Kidney (tissue), 14 donors: ENCODE results near the gene CARD11. TPM values are rescaled to one million over a fixed set of nuclear protein-coding genes. Genes with fewer than 3 reads are reported as not detected.

Experiments
- DNase-seq, 5 donors: peaks; one replicate each; pipeline ENCODE4 v3.0.0-alpha.2; 2013 to 2020
- FAIRE-seq: peaks from 2 replicates; lab custom pipeline; 2012; peaks lifted over from hg19 to GRCh38; lab: Jason Lieb, UNC
- H3K27ac ChIP-seq, 2 donors: one replicate each; pipeline ENCODE4 v1.7.0; 2013; ENCODE audit warnings: low read depth in 2 of 2, low read length in 2 of 2, inconsistent platforms in 1 of 2
- H3K27me3 ChIP-seq: one replicate; pipeline ENCODE4 v1.7.1; 2013; ENCODE audit warnings: low read length, inconsistent platforms; ENCODE audit not compliant: control insufficient read depth, insufficient read depth
- H3K36me3 ChIP-seq, 3 donors: one replicate each; pipeline versions ENCODE4 v1.7.0 to v1.7.1; 2013; ENCODE audit warnings: low read length in 3 of 3, control low read depth in 1 of 3, inconsistent platforms in 1 of 3; ENCODE audit not compliant: insufficient read depth in 3 of 3, control insufficient read depth in 2 of 3
- H3K4me1 ChIP-seq, 3 donors: one replicate each; pipeline versions ENCODE4 v1.7.0 to v1.7.1; 2013; ENCODE audit warnings: low read length in 3 of 3, inconsistent platforms in 1 of 3, low read depth in 1 of 3; ENCODE audit not compliant: control insufficient read depth in 2 of 3, insufficient read depth in 2 of 3
- H3K4me3 ChIP-seq, 3 donors: one replicate each; pipeline versions ENCODE4 v1.7.0 to v1.8.1; 2013; ENCODE audit warnings: low read length in 3 of 3, control low read depth in 1 of 3, inconsistent platforms in 1 of 3
- H3K9ac ChIP-seq, 3 donors: one replicate each; pipeline versions ENCODE4 v1.7.0 to v1.7.1; 2013; ENCODE audit warnings: low read length in 3 of 3, control low read depth in 1 of 3, inconsistent platforms in 1 of 3
- H3K9me3 ChIP-seq, 3 donors: one replicate each; pipeline versions ENCODE4 v1.7.0 to v1.7.1; 2013; ENCODE audit warnings: low read length in 3 of 3, control low read depth in 1 of 3, inconsistent platforms in 1 of 3; ENCODE audit not compliant: control insufficient read depth in 2 of 3, insufficient read depth in 1 of 3
- intact Hi-C: fragments of 100-400 bp; cut with DNase I; formaldehyde crosslinking; loops from one replicate; pipeline ENCODE4 v1.11.1; 2022
- polyA plus RNA-seq: library from polyadenylated mRNA; stranded (reverse); fragments of 350-450 nt; fragmentation: Illumina TruSeq; extraction: RNeasy Lipid Tissue Mini Kit (QIAGEN cat#74804); gene quantifications from one replicate; pipeline ENCODE4 v1.2.3, GENCODE V29; 2014; ENCODE audit warnings: low read depth, low replicate concordance; ENCODE audit not compliant: insufficient read depth
- total RNA-seq: library from RNA; stranded (reverse); fragmentation: NEBNext Ultra II Directional; extraction: Animal tissue kit (Norgen Biotek cat#: 25700); gene quantifications from one replicate; pipeline ENCODE4 v1.2.1, GENCODE V29; 2021
- TF ChIP-seq, protein P1 (sequence below): IDR thresholded peaks from 3 replicates; pipeline ENCODE4 v1.5.1; 2012; ENCODE audit warnings: mild to moderate bottlenecking, moderate library complexity, borderline replicate concordance; ENCODE audit not compliant: insufficient read depth; ENCODE audit errors: extremely low read depth
- donor health status: control.
- donor health status: control.
- donor health status: control.
- donor health status: control.
- donor health status: control.
- donor health status: DM: yes; HTN: yes; CAD: no.
- donor health status: Normal renal cell carcinoma (clear cell type).

CARD11 gene
- total and polyA plus RNA-seq, 2 donors from 2014 or later, result 0.22 to 9.6 TPM

DNA sequence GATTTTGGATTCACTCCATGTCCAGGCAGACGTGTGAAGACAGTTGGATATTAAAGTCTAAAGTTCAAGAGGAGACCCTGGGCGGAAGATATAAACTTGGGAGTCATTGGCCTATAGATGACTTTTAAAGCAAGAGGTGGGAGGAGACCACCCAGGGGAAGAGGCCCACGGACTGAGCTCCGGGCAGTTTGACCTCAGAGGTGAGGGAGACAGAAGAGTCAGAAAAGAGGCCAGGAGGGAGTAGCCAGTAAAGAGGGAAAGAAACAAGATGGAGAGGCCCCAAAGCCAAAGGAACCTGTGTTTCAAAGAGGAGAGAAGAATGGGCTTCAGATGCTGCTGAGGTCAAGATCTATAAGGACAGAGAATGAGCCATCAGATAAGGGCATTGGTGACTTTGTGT lies 11.4 kb downstream of the CARD11 start:
- DNase-seq, result no peak
- H3K4me3 ChIP-seq, result no peak overlapping the region
- no peaks in the 10 kb centered on the region for H3K36me3 ChIP-seq
- H3K9me3 ChIP-seq, result no peaks in the 10 kb centered on the region
- H3K27ac ChIP-seq, result no peak overlapping the region
- TF ChIP-seq, protein P1, sequence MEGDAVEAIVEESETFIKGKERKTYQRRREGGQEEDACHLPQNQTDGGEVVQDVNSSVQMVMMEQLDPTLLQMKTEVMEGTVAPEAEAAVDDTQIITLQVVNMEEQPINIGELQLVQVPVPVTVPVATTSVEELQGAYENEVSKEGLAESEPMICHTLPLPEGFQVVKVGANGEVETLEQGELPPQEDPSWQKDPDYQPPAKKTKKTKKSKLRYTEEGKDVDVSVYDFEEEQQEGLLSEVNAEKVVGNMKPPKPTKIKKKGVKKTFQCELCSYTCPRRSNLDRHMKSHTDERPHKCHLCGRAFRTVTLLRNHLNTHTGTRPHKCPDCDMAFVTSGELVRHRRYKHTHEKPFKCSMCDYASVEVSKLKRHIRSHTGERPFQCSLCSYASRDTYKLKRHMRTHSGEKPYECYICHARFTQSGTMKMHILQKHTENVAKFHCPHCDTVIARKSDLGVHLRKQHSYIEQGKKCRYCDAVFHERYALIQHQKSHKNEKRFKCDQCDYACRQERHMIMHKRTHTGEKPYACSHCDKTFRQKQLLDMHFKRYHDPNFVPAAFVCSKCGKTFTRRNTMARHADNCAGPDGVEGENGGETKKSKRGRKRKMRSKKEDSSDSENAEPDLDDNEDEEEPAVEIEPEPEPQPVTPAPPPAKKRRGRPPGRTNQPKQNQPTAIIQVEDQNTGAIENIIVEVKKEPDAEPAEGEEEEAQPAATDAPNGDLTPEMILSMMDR, result no peak
- FAIRE-seq, result no peak
- H3K9ac ChIP-seq, result no peak overlapping the region
- intact Hi-C loops, result no loop called here
- no peaks in the 10 kb centered on the region for H3K27me3 ChIP-seq
- H3K4me1 ChIP-seq, result no peaks in the 10 kb centered on the region

DNA sequence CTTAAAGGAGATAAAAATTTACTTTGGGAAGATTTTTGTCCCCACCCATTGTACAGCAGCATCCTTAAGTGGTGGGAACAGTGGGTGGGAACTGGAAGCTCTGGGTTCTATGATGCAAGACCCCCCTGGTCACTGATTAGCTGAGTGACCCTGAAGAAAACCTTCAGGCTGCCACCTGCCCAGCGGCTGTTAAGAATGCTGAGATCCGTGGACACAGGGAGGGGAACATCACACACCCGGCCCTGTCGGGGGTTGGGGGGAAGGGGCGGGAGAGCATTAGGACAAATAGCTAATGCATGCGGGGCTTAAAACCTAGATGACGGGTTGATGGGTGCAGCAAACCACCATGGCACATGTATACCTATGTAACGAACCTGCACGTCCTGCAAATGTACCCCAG lies 14.5 kb downstream of the CARD11 start:
- Histone ChIP-seq H3K9me3 (peaks cover 0 to 6% (median 0%) of the 10 kb centered on the region in 3 donors), H3K4me1 (no peaks in the 10 kb centered on the region), H3K36me3 (no peaks in the 10 kb centered on the region), H3K4me3 (no peak overlapping the region), H3K27ac (no peak overlapping the region), H3K9ac (no peak overlapping the region), H3K27me3 (no peaks in the 10 kb centered on the region)
- FAIRE-seq (no peak), DNase-seq (peak in 1 of 5 donors; percentile 18)
- intact Hi-C loops, result no loop called here
- TF ChIP-seq, protein P1, result no peak

DNA sequence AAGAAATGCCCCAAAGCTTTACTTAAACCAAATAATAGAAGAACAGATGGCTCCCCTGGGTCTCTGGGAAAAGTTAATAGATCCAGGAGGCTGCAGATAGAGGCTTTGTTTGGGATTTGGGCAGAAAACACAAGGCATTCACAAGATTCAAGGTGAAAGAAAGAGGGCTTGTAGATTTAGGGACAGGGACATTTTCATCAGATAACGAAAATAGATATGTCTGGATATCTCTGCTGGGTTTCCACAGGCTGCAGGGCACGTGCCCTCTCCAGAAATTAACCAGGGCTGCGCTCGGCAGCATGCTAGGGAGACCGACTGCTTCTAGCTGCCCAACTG lies 14.9 kb downstream of the CARD11 start:
- no peaks in the 10 kb centered on the region for H3K4me1 ChIP-seq
- FAIRE-seq, result no peak
- no peak for DNase-seq
- no peaks in the 10 kb centered on the region for H3K27me3 ChIP-seq
- H3K4me3 ChIP-seq, result no peak overlapping the region
- H3K36me3 ChIP-seq, result no peaks in the 10 kb centered on the region
- H3K9ac ChIP-seq, result no peak overlapping the region
- intact Hi-C loops, result no loop called here
- TF ChIP-seq, protein P1, result no peak
- peaks cover 0 to 6% (median 0%) of the 10 kb centered on the region in 3 donors for H3K9me3 ChIP-seq
- H3K27ac ChIP-seq, result no peak overlapping the region

DNA sequence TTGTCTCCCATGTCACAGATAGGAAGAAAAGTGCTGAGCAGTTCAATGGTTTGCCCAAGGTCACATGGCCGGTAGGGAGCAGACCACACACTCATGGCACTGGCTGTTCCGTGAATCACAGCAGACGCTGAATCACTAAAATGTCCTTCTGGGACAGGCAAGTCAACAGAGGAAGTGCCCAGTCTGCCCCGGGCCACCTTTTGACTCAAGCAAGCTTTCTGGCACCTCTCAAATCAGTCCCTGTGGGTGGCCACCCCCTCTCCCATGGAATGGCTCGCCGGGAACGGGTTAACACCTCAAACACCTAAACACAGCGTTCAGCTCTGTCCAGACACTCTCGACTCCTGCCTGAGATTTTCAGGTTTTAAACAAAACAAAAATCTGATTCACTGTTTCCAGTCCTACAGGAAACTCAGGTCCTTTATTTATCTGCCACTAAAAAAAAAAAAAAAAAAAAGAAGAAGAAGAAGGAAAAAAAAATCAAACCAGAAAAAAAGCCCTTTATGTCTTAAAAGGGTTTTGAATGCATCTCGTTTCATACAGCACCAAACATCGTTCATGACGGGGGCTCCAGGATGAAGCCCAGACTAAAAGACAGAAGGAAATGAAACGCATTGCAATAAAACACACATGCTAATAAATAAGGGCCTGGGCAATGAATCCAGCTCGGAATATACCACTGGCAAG lies 15.5 kb downstream of the CARD11 start:
- TF ChIP-seq, protein P1, result no peak
- H3K9ac ChIP-seq, result no peak overlapping the region
- no peak overlapping the region for H3K27ac ChIP-seq
- H3K9me3 ChIP-seq, result peaks cover 0 to 6% (median 0%) of the 10 kb centered on the region in 3 donors
- intact Hi-C loops, result no loop called here
- no peak overlapping the region for H3K4me3 ChIP-seq
- FAIRE-seq, result no peak
- no peak for DNase-seq
- no peaks in the 10 kb centered on the region for H3K4me1 ChIP-seq
- no peaks in the 10 kb centered on the region for H3K27me3 ChIP-seq
- no peaks in the 10 kb centered on the region for H3K36me3 ChIP-seq
